C4-2B (cell line): ENCODE data around the gene VEPH1.

ENCODE experiments used
- H3K27ac ChIP-seq: fragments of 450-650 bp; 2 replicates; pipeline ENCODE4 v1.5.1; 2017
- CTCF ChIP-seq: fragments of 450-650 bp; conservative IDR thresholded peaks from 2 replicates; pipeline ENCODE4 v1.5.1; 2017; ENCODE audit warnings: mild to moderate bottlenecking
- ZFX ChIP-seq: fragments of 450-650 bp; IDR thresholded peaks from 2 replicates; pipeline ENCODE4 v1.6.1; 2017

The VEPH1 gene

GRCh38 chr3:157417247-157417646 is 86.0 kb downstream of the VEPH1 start:
- TF ChIP-seq ZFX: no peak
- no peak overlapping the region for H3K27ac ChIP-seq

GRCh38 chr3:157416347-157417087 is 86.7 kb downstream of the VEPH1 start:
- no peak overlapping the region for H3K27ac ChIP-seq
- TF ChIP-seq ZFX (no peak), CTCF (no peak)

- no peak overlapping the region for H3K27ac ChIP-seq
- TF ChIP-seq CTCF: no peak
- no peak for TF ChIP-seq ZFX
Observed at GRCh38 chr3:157414861-157415260, 88.4 kb downstream of the VEPH1 start.

- TF ChIP-seq ZFX (no peak), CTCF (no peak)
- H3K27ac ChIP-seq: no peak overlapping the region
Observed at GRCh38 chr3:157412323-157412855, 90.8 kb downstream of the VEPH1 start.

- no peak overlapping the region for H3K27ac ChIP-seq
- TF ChIP-seq ZFX (no peak), CTCF (no peak)
Observed at GRCh38 chr3:157410945-157411344, 92.3 kb downstream of the VEPH1 start.

GRCh38 chr3:157409516-157409915 is 93.7 kb downstream of the VEPH1 start:
- H3K27ac ChIP-seq: no peak overlapping the region

GRCh38 chr3:157408499-157409149 is 94.6 kb downstream of the VEPH1 start:
- no peak overlapping the region for H3K27ac ChIP-seq
- TF ChIP-seq CTCF: no peak
- TF ChIP-seq ZFX: no peak

More at GRCh38 chr3:157409516-157409915, 93.7 kb downstream of the VEPH1 start:
- no peak for TF ChIP-seq CTCF
- no peak for TF ChIP-seq ZFX
